A172 (cell line): ENCODE results near the gene KCNQ2. TPM values are rescaled to one million over a fixed set of nuclear protein-coding genes. Genes with fewer than 3 reads are reported as not detected.

Source experiments
- DNase-seq: peaks from one replicate; pipeline ENCODE4 v3.0.0-alpha.2; 2015; ENCODE audit warnings: low spot score
- total RNA-seq: library from RNA; depleted of rRNA; stranded (reverse); fragments of >200 nt; shearing (Covaris generic); gene quantifications from 2 replicates; pipeline ENCODE4 v1.2.3, GENCODE V29; 2014

Gene KCNQ2
- total RNA-seq, 1 experiment from 2014 or later, result 0.36 TPM

GRCh38 chr20:63434599-63435378 lies 37.7 kb downstream of the KCNQ2 start:
- peak; percentile 85 for DNase-seq

GRCh38 chr20:63433756-63434531 lies 38.5 kb downstream of the KCNQ2 start:
- DNase-seq, result no peak

GRCh38 chr20:63433351-63433750 lies 39.1 kb downstream of the KCNQ2 start:
- no peak for DNase-seq

- DNase-seq, result no peak
Observed at GRCh38 chr20:63432577-63433325, 39.7 kb downstream of the KCNQ2 start.

GRCh38 chr20:63431944-63432343 lies 40.5 kb downstream of the KCNQ2 start:
- DNase-seq, result no peak

- no peak for DNase-seq
Observed at GRCh38 chr20:63430891-63431290, 41.6 kb downstream of the KCNQ2 start.

GRCh38 chr20:63429992-63430391 lies 42.5 kb downstream of the KCNQ2 start:
- DNase-seq, result no peak

- no peak for DNase-seq
Observed at GRCh38 chr20:63428906-63429575, 43.4 kb downstream of the KCNQ2 start.

GRCh38 chr20:63427724-63428330 lies 44.6 kb downstream of the KCNQ2 start:
- no peak for DNase-seq

GRCh38 chr20:63427206-63427605 lies 45.2 kb downstream of the KCNQ2 start:
- DNase-seq, result no peak

GRCh38 chr20:63425846-63426485 lies 46.5 kb downstream of the KCNQ2 start:
- DNase-seq, result no peak

- no peak for DNase-seq
Observed at GRCh38 chr20:63424613-63425012, 47.8 kb downstream of the KCNQ2 start.

- no peak for DNase-seq
Observed at GRCh38 chr20:63423751-63424150, 48.7 kb downstream of the KCNQ2 start.

GRCh38 chr20:63422653-63423052 lies 49.8 kb downstream of the KCNQ2 start:
- DNase-seq, result no peak

GRCh38 chr20:63421913-63422312 lies 50.5 kb downstream of the KCNQ2 start:
- no peak for DNase-seq

GRCh38 chr20:63421094-63421692 lies 51.3 kb downstream of the KCNQ2 start:
- no peak for DNase-seq

GRCh38 chr20:63420359-63421093 lies 51.9 kb downstream of the KCNQ2 start:
- DNase-seq, result no peak

GRCh38 chr20:63419299-63419698 lies 53.2 kb downstream of the KCNQ2 start:
- no peak for DNase-seq

GRCh38 chr20:63418617-63419016 lies 53.8 kb downstream of the KCNQ2 start:
- no peak for DNase-seq

GRCh38 chr20:63417738-63418120 lies 54.7 kb downstream of the KCNQ2 start:
- DNase-seq, result no peak
